Fibroblast of skin of left quadriceps (primary cell): ENCODE measurements around the gene DHCR7.
"Not testable (repeated sequence)": the region's sequence is repeated elsewhere in the genome, so short reads cannot be mapped to it uniquely, and the experiment has no call there.

Experiments used
- DNase-seq, 2 experiments: peaks; one replicate each; pipeline ENCODE4 v3.0.0-alpha.2; 2013; ENCODE audit warnings: low read depth in 2 of 2

DHCR7 gene

GRCh38 chr11:71437879-71438278 is 10.3 kb downstream of the DHCR7 start:
- no peak for DNase-seq

DNA sequence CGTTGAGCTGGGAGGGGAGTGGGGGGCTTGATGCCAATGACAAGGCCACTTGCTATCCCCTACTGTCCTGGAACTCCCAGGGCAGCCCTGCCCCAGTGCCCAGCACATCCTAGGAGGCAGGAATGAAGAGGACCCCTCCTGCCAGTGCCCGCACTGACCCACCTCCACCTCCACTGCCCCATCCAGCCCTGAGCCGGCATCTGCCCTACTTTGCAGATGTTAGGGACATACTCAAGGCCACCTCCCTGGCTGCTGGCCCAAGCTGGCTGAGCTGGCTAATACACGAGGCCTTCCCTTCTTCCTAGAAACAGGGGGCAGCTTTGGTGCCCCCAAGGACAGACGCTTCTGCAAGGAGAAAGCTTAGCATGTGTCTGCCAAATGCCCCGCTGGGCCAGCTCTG is 10.8 kb downstream of the DHCR7 start:
- DNase-seq, result no peak

GRCh38 chr11:71436861-71437260 is 11.3 kb downstream of the DHCR7 start:
- no peak for DNase-seq

DNA sequence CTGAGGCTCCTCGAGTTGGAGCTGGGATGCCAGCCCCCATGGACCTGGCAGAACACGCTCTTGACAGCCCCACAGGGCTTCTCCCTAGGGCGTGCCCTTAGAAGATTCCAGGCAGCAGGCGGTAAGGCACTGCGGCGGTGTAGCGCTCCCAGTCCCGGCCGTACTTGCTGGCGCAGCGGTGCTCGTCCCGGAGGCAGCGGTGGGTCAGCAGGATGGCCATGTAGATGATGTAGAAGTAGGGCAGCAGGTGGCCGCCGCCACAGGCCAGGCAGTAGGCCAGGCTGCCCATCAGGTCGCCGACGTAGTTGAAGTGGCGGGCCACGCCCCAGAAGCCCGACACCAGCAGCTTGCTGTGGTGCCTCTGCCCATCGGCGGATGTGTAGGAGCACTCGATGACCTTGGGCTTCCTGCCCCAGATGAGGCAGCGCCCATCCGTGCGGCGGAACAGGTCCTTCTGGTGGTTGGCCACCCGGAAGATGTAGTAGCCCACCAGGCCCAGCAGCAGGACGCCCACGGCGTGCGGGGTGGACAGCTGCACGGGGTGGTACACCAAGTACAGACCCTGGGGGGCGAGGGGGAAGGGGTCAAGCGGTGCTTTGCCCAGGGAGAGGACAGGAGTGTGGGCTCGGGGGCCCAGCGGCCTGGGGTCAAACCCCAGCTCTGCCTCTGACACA is 12.8 kb downstream of the DHCR7 start:
- DNase-seq, result no peak

- no peak for DNase-seq
Measured at GRCh38 chr11:71434576-71435130, 13.5 kb downstream of the DHCR7 start.

GRCh38 chr11:71433648-71434450 is 14.3 kb downstream of the DHCR7 start:
- no peak for DNase-seq

GRCh38 chr11:71432761-71433647 is 15.2 kb downstream of the DHCR7 start:
- no peak for DNase-seq

DNA sequence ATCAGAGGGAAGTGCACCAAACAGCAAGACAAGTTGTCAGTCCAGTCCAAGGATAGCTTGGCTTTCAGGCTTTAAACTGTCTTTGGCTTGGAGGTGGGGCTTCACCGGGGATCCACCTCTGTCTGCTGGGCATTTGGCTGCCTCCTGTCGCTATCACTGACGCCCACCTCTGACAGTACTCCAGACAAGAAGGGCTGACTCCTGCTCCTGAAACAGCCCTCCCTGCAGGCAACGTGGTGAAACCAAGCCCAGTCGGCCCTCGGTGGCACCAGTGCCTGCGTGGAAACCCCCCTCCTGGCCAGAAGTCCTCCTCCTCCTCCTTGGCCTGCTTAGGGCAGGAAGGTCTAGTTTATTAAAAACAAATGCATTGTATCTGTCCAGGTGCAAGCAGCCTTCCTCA is 16.9 kb downstream of the DHCR7 start:
- no peak for DNase-seq

GRCh38 chr11:71430166-71430565 is 18.0 kb downstream of the DHCR7 start:
- no peak for DNase-seq

DNA sequence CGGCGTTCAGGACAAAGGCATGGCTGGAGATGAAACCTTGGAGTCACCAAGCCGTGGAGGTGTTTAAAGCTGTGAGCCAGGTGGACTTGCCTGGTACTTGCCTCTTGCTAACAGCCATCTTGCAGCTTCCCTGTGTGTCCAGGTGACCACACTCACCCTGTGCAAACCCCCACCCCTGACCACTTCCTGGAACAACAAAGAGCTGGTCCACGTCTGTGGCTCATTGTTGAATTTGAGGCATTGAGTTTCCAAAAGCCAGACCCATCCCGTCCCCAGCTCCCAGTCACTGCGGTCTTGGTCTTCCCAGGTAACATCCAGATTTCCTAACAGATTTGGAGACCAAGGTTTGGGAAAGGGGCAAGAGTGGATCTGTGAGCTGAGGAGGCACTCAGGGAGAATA is 18.5 kb downstream of the DHCR7 start:
- DNase-seq, result no peak

- no peak for DNase-seq
Measured at GRCh38 chr11:71428861-71429435, 19.2 kb downstream of the DHCR7 start.

- DNase-seq, result no peak
Measured at GRCh38 chr11:71426413-71426812, 21.8 kb downstream of the DHCR7 start.

DNA sequence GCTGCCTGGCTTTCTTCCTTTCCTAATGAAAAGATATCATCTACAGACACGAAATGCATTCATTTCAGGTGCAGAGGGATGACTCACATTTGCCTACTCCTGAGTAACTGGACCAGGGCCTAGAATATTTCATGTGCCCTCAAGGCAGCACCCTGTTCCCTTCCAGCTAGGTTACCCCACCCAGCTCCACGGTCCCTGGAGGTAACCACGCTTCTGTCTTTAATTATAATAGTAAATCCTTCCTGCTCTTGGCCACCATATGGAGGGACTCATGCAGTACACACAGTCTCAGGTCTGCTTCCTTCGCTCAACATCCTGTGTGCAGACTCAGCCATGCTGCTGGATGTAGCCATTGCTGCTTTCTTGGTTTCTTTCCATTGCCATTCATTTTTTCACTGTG is 22.3 kb downstream of the DHCR7 start:
- DNase-seq, result no peak

DNA sequence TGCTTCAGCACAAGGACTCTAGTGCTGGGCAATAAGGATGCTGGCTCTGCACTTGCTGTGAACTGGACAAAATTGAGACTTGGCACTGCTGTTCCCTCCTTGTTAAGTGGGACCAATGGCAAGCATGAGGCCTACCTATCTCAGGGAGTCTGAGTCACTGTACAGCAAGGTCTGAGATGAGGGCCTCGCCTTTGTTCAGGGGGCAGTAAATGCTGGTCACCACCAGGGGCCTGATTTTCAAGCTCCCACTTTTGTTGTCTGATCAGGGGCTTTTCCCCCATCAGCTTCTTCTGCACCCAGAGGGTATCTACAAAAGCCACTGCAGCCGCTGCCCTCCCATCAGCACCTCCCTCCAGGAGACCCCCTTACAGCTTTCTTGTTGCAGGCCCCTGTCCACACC is 22.8 kb downstream of the DHCR7 start:
- DNase-seq, result no peak

DNA sequence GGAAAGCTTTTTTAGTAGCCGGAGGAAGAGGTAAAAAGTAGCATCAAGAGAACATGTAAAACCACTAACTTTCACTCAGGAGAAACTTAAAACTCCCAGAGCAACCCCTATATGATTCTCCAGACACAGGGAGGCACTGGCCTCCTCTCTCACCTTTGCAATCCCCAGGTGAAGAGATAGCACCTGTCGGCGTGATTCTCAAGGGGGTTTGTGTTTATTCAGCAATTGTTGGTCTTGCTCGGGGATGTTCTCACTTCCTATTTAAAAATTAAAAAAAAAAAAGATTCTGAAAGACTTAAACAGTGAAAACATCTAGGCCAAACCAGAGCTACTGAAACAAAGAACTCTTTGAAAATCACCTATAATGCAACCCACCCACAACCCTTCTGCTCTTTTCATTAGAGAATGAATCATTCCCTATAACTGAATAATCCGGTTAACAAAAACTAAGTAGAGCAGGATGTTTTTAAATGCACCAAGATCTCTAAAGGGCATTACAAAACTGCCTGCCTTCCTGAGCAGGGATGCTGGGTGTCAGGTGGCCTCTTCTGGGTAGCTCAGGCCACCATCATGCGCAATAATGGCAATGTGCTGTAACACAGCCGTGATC is 24.9 kb downstream of the DHCR7 start:
- DNase-seq, result no peak

DNA sequence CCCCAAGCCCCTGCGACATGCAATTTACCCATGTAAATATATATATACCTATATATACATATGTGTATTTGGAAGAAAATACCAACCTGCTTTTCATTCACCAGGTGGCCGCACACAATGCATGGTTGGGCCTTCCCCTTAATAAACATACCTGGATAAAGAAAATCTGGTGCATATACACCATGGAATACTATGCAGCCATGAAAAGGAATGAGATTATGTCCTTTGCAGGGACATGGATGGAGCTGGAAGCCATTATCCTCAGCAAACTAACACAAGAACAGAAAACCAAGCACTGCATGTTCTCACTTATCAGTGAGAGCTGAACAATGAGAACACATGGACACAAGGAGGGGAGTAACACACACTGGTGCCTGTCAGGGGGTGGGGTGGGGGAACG is 25.9 kb downstream of the DHCR7 start:
- not testable (repeated sequence) for DNase-seq

GRCh38 chr11:71421392-71421950 is 26.7 kb downstream of the DHCR7 start:
- no peak for DNase-seq

DNA sequence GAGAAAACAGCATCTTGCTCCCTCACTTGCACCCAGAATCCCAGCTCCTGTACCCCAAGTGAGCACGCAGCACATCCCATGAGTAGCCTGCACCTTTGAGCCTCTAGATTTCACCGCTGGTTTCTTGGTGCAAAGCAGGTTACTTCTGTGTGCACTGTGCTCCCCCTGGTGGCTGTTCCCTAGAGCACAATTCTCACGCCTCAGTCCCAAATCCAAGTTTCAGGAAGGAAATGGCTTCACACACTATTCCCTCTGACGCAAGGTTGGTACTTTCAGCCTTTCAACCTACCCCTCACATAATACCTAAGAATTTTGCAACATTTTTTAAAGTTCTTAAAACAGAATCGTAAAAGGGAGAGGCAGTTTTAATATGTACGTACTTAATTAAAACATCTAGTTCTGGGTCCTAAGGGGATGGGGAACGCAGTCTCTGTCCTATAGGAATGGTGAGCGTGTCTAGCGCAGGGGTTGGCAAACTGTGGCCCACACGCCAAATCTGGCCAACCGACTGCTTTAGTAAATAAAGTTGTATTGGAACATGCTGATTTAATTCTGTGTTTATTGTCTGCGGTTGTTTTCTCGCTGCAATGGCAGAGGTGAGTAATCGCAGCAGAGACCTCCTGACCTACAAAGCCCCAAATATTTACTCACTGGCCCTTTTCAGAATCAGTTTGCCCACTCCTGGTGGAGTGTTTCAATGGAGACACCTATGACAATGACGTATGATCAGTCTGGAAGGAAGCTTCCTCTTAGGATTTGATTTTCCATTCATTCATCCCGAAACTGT is 27.5 kb downstream of the DHCR7 start:
- peak in 1 of 2 experiments; percentile 7 for DNase-seq

GRCh38 chr11:71418643-71419042 is 29.6 kb downstream of the DHCR7 start:
- no peak for DNase-seq

DNA sequence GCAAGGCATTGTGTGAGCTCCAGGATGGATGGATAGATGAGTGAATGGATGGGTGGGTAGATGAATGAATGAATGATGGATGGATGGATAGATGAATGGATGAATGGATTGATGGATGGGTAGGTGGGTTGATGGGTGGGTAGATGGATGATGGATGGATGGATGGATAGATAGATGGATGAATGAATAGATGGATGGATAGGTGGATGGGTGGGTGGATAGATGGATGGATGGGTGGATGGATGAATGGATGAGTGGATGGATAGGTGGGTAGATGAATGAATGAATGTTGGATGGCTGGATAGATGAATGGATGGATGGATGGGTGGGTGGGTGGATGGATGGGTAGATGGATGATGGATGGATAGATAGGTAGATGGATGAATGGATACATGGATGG is 33.5 kb downstream of the DHCR7 start:
- DNase-seq, result no peak
